ENCODE data around the gene CD226. TPM values are rescaled to one million over a fixed set of nuclear protein-coding genes. Genes with fewer than 3 reads are reported as not detected.

Gene CD226
- polyA plus RNA-seq, 1 of the 3 experiments (the other 2 are of a cell fraction), result 0.56 TPM

DNA sequence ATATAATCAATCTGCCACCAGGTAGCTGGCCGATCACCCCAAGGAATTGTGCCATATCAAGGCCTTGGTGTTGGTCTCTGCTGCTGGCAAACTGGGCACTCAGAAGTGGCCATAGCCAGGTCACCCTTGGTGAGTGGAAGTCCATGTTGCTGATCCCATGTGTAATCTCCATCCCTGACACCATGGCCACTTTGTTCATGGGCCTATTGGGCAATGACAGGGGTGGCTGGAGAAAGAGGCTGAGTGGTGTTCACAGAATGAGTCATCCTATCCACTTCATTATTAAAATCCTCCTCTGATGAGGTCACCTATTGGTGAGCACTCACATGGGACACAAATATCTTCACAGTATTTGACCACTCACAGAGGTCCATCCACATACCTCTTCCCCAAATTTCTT lies 26.7 kb upstream of the CD226 start:
- no peak overlapping the region for H3K4me3 ChIP-seq (ENCODE audit: low read depth in 2 of 2, low read length in 1 of 2)
- CTCF ChIA-PET, result no interaction called here
- H3K27me3 ChIP-seq (ENCODE audit: insufficient read depth), result no peaks in the 10 kb centered on the region
- peaks cover 0 to 7% of the 10 kb centered on the region in 2 experiments for H3K36me3 ChIP-seq (replicated peaks in 1 of 2; ENCODE audit: control insufficient read depth in 1 of 2, insufficient read depth in 2 of 2, low read length in 1 of 2)
- no peaks in the 10 kb centered on the region for H3F3A ChIP-seq (replicated peaks; ENCODE audit: insufficient read depth)
- no peak overlapping the region for H3K4me2 ChIP-seq
- H3K9me2 ChIP-seq, result no peaks in the 10 kb centered on the region
- no peak overlapping the region for H3K27ac ChIP-seq (ENCODE audit: low read depth in 2 of 2, low read length in 1 of 2)
- H3K9me3 ChIP-seq, result peaks cover 4% of the 10 kb centered on the region; the same call in 1 of the 2 replicates
- TF ChIP-seq JUND (IDR thresholded peaks at IDR 0.05), result no peak
- TF ChIP-seq TAF1 (IDR thresholded peaks at IDR 0.05; ENCODE audit: borderline replicate concordance, low read depth, low read length), result no peak
- TF ChIP-seq, protein P1, sequence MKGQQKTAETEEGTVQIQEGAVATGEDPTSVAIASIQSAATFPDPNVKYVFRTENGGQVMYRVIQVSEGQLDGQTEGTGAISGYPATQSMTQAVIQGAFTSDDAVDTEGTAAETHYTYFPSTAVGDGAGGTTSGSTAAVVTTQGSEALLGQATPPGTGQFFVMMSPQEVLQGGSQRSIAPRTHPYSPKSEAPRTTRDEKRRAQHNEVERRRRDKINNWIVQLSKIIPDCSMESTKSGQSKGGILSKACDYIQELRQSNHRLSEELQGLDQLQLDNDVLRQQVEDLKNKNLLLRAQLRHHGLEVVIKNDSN (IDR thresholded peaks at IDR 0.05; ENCODE audit: borderline replicate concordance, low read depth), result no peak
- no peak for TF ChIP-seq RCOR1 (IDR thresholded peaks at IDR 0.05; ENCODE audit: low read length)
- no peak for TF ChIP-seq YY1 (IDR thresholded peaks at IDR 0.05; ENCODE audit: low read depth)
- no peak for TF ChIP-seq CHD2 (IDR thresholded peaks at IDR 0.05; ENCODE audit: low read length, partially characterized antibody)
- TF ChIP-seq, protein P2, sequence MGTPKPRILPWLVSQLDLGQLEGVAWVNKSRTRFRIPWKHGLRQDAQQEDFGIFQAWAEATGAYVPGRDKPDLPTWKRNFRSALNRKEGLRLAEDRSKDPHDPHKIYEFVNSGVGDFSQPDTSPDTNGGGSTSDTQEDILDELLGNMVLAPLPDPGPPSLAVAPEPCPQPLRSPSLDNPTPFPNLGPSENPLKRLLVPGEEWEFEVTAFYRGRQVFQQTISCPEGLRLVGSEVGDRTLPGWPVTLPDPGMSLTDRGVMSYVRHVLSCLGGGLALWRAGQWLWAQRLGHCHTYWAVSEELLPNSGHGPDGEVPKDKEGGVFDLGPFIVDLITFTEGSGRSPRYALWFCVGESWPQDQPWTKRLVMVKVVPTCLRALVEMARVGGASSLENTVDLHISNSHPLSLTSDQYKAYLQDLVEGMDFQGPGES (IDR thresholded peaks at IDR 0.05; ENCODE audit: low read depth, low read length), result no peak
- TF ChIP-seq, protein P3, sequence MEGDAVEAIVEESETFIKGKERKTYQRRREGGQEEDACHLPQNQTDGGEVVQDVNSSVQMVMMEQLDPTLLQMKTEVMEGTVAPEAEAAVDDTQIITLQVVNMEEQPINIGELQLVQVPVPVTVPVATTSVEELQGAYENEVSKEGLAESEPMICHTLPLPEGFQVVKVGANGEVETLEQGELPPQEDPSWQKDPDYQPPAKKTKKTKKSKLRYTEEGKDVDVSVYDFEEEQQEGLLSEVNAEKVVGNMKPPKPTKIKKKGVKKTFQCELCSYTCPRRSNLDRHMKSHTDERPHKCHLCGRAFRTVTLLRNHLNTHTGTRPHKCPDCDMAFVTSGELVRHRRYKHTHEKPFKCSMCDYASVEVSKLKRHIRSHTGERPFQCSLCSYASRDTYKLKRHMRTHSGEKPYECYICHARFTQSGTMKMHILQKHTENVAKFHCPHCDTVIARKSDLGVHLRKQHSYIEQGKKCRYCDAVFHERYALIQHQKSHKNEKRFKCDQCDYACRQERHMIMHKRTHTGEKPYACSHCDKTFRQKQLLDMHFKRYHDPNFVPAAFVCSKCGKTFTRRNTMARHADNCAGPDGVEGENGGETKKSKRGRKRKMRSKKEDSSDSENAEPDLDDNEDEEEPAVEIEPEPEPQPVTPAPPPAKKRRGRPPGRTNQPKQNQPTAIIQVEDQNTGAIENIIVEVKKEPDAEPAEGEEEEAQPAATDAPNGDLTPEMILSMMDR (IDR thresholded peaks at IDR 0.05), result no peak
- H3K9ac ChIP-seq, result no peak overlapping the region
- no CpG with 5 or more reads among the region's 1 CpG for WGBS (ENCODE audit: low lambda C conversion rate)
- no peaks in the 10 kb centered on the region for H3K79me2 ChIP-seq (ENCODE audit: insufficient read depth)
- H2AFZ ChIP-seq (ENCODE audit: low read depth), result no peak overlapping the region
- H4K20me1 ChIP-seq (ENCODE audit: insufficient read depth), result no peaks in the 10 kb centered on the region
- H3K4me1 ChIP-seq (ENCODE audit: control insufficient read depth in 1 of 2, insufficient read depth in 2 of 2, low read depth in 1 of 2, low read length in 1 of 2), result no peaks in the 10 kb centered on the region
- POLR2A ChIA-PET, result no interaction called here
- DNase-seq, result no peak

DNA sequence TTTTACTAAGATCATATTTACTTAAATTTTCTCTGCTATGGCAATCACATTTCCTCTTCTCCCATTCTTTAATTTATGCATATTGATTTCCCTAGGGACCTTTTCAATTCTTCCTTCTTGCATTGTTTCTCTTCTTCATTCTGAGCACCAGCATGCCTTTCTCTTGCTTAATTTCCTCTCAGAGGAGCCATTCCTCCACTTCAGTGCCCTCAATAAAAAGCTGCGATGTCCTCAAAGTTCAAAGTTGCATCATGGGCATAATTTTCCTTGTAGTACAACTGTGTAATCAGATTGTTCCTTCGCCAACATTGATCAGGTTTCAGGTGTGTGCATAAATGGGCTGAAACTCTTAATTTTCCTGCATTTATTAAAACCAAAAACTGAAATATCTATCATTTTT lies 21.8 kb upstream of the CD226 start:
- H3K27ac ChIP-seq (ENCODE audit: low read depth in 2 of 2, low read length in 1 of 2), result no peak overlapping the region
- H3K79me2 ChIP-seq (ENCODE audit: insufficient read depth), result no peaks in the 10 kb centered on the region
- peaks cover 0 to 3% of the 10 kb centered on the region in 2 experiments; a peak in 1 of 4 replicates for H3K4me1 ChIP-seq (ENCODE audit: control insufficient read depth in 1 of 2, insufficient read depth in 2 of 2, low read depth in 1 of 2, low read length in 1 of 2)
- TF ChIP-seq RXRA (IDR thresholded peaks at IDR 0.05; ENCODE audit: borderline replicate concordance, low read depth), result no peak
- TF ChIP-seq, protein P4, sequence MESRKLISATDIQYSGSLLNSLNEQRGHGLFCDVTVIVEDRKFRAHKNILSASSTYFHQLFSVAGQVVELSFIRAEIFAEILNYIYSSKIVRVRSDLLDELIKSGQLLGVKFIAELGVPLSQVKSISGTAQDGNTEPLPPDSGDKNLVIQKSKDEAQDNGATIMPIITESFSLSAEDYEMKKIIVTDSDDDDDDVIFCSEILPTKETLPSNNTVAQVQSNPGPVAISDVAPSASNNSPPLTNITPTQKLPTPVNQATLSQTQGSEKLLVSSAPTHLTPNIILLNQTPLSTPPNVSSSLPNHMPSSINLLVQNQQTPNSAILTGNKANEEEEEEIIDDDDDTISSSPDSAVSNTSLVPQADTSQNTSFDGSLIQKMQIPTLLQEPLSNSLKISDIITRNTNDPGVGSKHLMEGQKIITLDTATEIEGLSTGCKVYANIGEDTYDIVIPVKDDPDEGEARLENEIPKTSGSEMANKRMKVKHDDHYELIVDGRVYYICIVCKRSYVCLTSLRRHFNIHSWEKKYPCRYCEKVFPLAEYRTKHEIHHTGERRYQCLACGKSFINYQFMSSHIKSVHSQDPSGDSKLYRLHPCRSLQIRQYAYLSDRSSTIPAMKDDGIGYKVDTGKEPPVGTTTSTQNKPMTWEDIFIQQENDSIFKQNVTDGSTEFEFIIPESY (IDR thresholded peaks at IDR 0.05; ENCODE audit: borderline replicate concordance, low read depth), result no peak
- DNase-seq, result no peak
- no peak overlapping the region for H3K4me2 ChIP-seq
- no peaks in the 10 kb centered on the region for H3K9me2 ChIP-seq
- ChIA-PET CTCF (no interaction called here), POLR2A (no interaction called here)
- WGBS (ENCODE audit: low lambda C conversion rate), result 87% methylated on average over 2 of the region's 2 CpGs
- no peaks in the 10 kb centered on the region for H3F3A ChIP-seq (replicated peaks; ENCODE audit: insufficient read depth)
- H3K9ac ChIP-seq, result no peak overlapping the region
- peaks cover 0 to 4% of the 10 kb centered on the region in 2 experiments for H3K36me3 ChIP-seq (replicated peaks in 1 of 2; ENCODE audit: control insufficient read depth in 1 of 2, insufficient read depth in 2 of 2, low read length in 1 of 2)
- H4K20me1 ChIP-seq (ENCODE audit: insufficient read depth), result no peaks in the 10 kb centered on the region
- no peaks in the 10 kb centered on the region for H3K27me3 ChIP-seq (ENCODE audit: insufficient read depth)
- peaks cover 4% of the 10 kb centered on the region; the same call in 1 of the 2 replicates for H3K9me3 ChIP-seq
- no peak overlapping the region for H3K4me3 ChIP-seq (ENCODE audit: low read depth in 2 of 2, low read length in 1 of 2)
- no peak overlapping the region for H2AFZ ChIP-seq (ENCODE audit: low read depth)
